ENCODE results near the gene RANBP3.
A peak's percentile ranks its signal among the peaks of the same experiment; 100 is the strongest.
"Not testable (repeated sequence)": the region's sequence is repeated elsewhere in the genome, so short reads cannot be mapped to it uniquely, and the experiment has no call there.

The RANBP3 gene

GRCh38 chr19:5967571-5967970, 10.4 kb downstream of the RANBP3 start:
- no peaks in the 10 kb centered on the region for H3K9me3 Mint-ChIP-seq
- H3K27me3 Mint-ChIP-seq (ENCODE audit: low read depth) = no peaks in the 10 kb centered on the region
- peak overlapping the region; percentile 85 to 91 (median 90) for H3K27ac Mint-ChIP-seq
- no peak for TF ChIP-seq CTCF (IDR thresholded peaks at IDR 0.05; ENCODE audit: unreplicated experiment in 3 of 3)
- H3K36me3 Mint-ChIP-seq (ENCODE audit: low read depth) = peaks cover 9% of the 10 kb centered on the region
- peaks cover 49% of the 10 kb centered on the region for H3K4me1 Mint-ChIP-seq
- H3K4me3 Mint-ChIP-seq = no peak overlapping the region

GRCh38 chr19:5966941-5967340, 11.0 kb downstream of the RANBP3 start:
- TF ChIP-seq CTCF (IDR thresholded peaks at IDR 0.05; ENCODE audit: unreplicated experiment in 3 of 3) = no peak
- H3K27ac Mint-ChIP-seq = peak overlapping the region; percentile 53 to 91 (median 85)

GRCh38 chr19:5966215-5966614, 11.7 kb downstream of the RANBP3 start:
- H3K27ac Mint-ChIP-seq = peak overlapping the region; percentile 44 to 85 (median 53)
- H3K27me3 Mint-ChIP-seq (ENCODE audit: low read depth) = no peaks in the 10 kb centered on the region
- no peaks in the 10 kb centered on the region for H3K9me3 Mint-ChIP-seq
- peaks cover 48% of the 10 kb centered on the region for H3K4me1 Mint-ChIP-seq
- no peak overlapping the region for H3K4me3 Mint-ChIP-seq
- H3K36me3 Mint-ChIP-seq (ENCODE audit: low read depth) = peaks cover 3% of the 10 kb centered on the region
- TF ChIP-seq CTCF (IDR thresholded peaks at IDR 0.05; ENCODE audit: unreplicated experiment in 3 of 3) = no peak

More at GRCh38 chr19:5966941-5967340, 11.0 kb downstream of the RANBP3 start:
- Mint-ChIP-seq H3K4me3 (no peak overlapping the region), H3K9me3 (no peaks in the 10 kb centered on the region), H3K27me3 (ENCODE audit: low read depth) (no peaks in the 10 kb centered on the region), H3K36me3 (ENCODE audit: low read depth) (peaks cover 3% of the 10 kb centered on the region), H3K4me1 (peaks cover 49% of the 10 kb centered on the region)

GRCh38 chr19:5964816-5965565, 12.9 kb downstream of the RANBP3 start:
- TF ChIP-seq CTCF (IDR thresholded peaks at IDR 0.05; ENCODE audit: unreplicated experiment in 3 of 3) = no peak
- no peak overlapping the region for H3K27ac Mint-ChIP-seq
- H3K4me3 Mint-ChIP-seq = no peak overlapping the region
- H3K27me3 Mint-ChIP-seq (ENCODE audit: low read depth) = no peaks in the 10 kb centered on the region
- peaks cover 60% of the 10 kb centered on the region for H3K4me1 Mint-ChIP-seq
- H3K36me3 Mint-ChIP-seq (ENCODE audit: low read depth) = peaks cover 3% of the 10 kb centered on the region
- H3K9me3 Mint-ChIP-seq = no peaks in the 10 kb centered on the region

- H3K27ac Mint-ChIP-seq = peak overlapping the region in 2 of 3 experiments; percentile 38 to 75
- peaks cover 3% of the 10 kb centered on the region for H3K36me3 Mint-ChIP-seq (ENCODE audit: low read depth)
- no peak overlapping the region for H3K4me3 Mint-ChIP-seq
- H3K9me3 Mint-ChIP-seq = no peaks in the 10 kb centered on the region
- no peak for TF ChIP-seq CTCF (IDR thresholded peaks at IDR 0.05; ENCODE audit: unreplicated experiment in 3 of 3)
- peaks cover 62% of the 10 kb centered on the region for H3K4me1 Mint-ChIP-seq
- peaks cover 3% of the 10 kb centered on the region for H3K27me3 Mint-ChIP-seq (ENCODE audit: low read depth)
These were observed 14.1 kb downstream of the RANBP3 start for GRCh38 chr19:5963855-5964254.

GRCh38 chr19:5963259-5963658, 14.7 kb downstream of the RANBP3 start:
- not testable (repeated sequence) for H3K27me3 Mint-ChIP-seq (ENCODE audit: low read depth); H3K36me3 Mint-ChIP-seq (ENCODE audit: low read depth); H3K4me3 Mint-ChIP-seq; H3K9me3 Mint-ChIP-seq
- Mint-ChIP-seq H3K4me1 (peaks cover 58% of the 10 kb centered on the region), H3K27ac (peak overlapping the region; percentile 92 to 95 (median 93))

Data from nephron (organoid).